H9 (cell line): ENCODE data around the gene RAB31. TPM values are rescaled to one million over a fixed set of nuclear protein-coding genes. Genes with fewer than 3 reads are reported as not detected.

ENCODE experiments used
- DNase-seq: peaks from one replicate; pipeline ENCODE4 v3.0.0-alpha.2; 2017
- H2AFZ ChIP-seq: one replicate; pipeline ENCODE4 v1.6.1; 2013; ENCODE audit warnings: mild to moderate bottlenecking, low read length, control low read depth, moderate library complexity
- H2AK5ac ChIP-seq: 2 replicates; pipeline ENCODE4 v1.6.1; 2013; ENCODE audit warnings: low read length, control low read depth, mixed read lengths; ENCODE audit not compliant: insufficient read length
- H2BK120ac ChIP-seq: one replicate; pipeline ENCODE4 v1.6.1; 2013; ENCODE audit warnings: low read depth, mild to moderate bottlenecking, low read length, control low read depth, inconsistent platforms; ENCODE audit not compliant: poor library complexity, severe bottlenecking
- H2BK12ac ChIP-seq: 2 replicates; pipeline ENCODE4 v1.6.1; 2013; ENCODE audit warnings: low read length, control low read depth, mixed read lengths, low read depth; ENCODE audit not compliant: insufficient read length
- H2BK15ac ChIP-seq: 2 replicates; pipeline ENCODE4 v1.6.1; 2013; ENCODE audit warnings: low read depth, low read length, control low read depth
- H2BK20ac ChIP-seq: one replicate; pipeline ENCODE4 v1.6.1; 2013; ENCODE audit warnings: low read depth, mild to moderate bottlenecking, low read length, control low read depth, inconsistent platforms; ENCODE audit not compliant: poor library complexity, severe bottlenecking
- H2BK5ac ChIP-seq: 2 replicates; pipeline ENCODE4 v1.6.1; 2013; ENCODE audit warnings: low read length, control low read depth, mixed read lengths; ENCODE audit not compliant: insufficient read length
- H3K14ac ChIP-seq: 2 replicates; pipeline ENCODE4 v1.6.1; 2013; ENCODE audit warnings: low read length, control low read depth; ENCODE audit not compliant: insufficient read depth
- H3K18ac ChIP-seq: 2 replicates; pipeline ENCODE4 v1.6.1; 2013; ENCODE audit warnings: low read depth, mild to moderate bottlenecking, mixed read lengths, low read length, control low read depth; ENCODE audit not compliant: insufficient read length
- H3K23ac ChIP-seq: 2 replicates; pipeline ENCODE4 v1.6.1; 2013; ENCODE audit warnings: low read length, control low read depth, mixed read lengths, low read depth; ENCODE audit not compliant: insufficient read length
- H3K23me2 ChIP-seq: 2 replicates; pipeline ENCODE4 v1.6.1; 2013; ENCODE audit warnings: low read depth, mild to moderate bottlenecking, mixed read lengths, low read length, control low read depth; ENCODE audit not compliant: insufficient read length, poor library complexity, severe bottlenecking
- H3K27ac ChIP-seq: 2 replicates; pipeline ENCODE4 v1.5.1; 2013; ENCODE audit warnings: low read length, control low read depth, mixed read lengths, low read depth; ENCODE audit not compliant: insufficient read length
- H3K27me3 ChIP-seq: 2 replicates; pipeline ENCODE4 v1.6.1; 2013; ENCODE audit warnings: low read length, control low read depth, inconsistent platforms; ENCODE audit not compliant: insufficient read depth
- H3K4ac ChIP-seq: 2 replicates; pipeline ENCODE4 v1.6.1; 2013; ENCODE audit warnings: low read depth, mild to moderate bottlenecking, control low read depth, inconsistent platforms, low read length, moderate library complexity
- H3K4me1 ChIP-seq: 2 replicates; pipeline ENCODE4 v1.6.1; 2013; ENCODE audit warnings: low read length, control low read depth, inconsistent platforms; ENCODE audit not compliant: insufficient read depth
- H3K4me2 ChIP-seq: 2 replicates; pipeline ENCODE4 v1.6.1; 2013; ENCODE audit warnings: low read length, control low read depth, mixed read lengths; ENCODE audit not compliant: insufficient read length, insufficient read depth
- H3K56ac ChIP-seq: 2 replicates; pipeline ENCODE4 v1.6.1; 2013; ENCODE audit warnings: low read depth, mild to moderate bottlenecking, mixed read lengths, low read length, control low read depth; ENCODE audit not compliant: insufficient read length
- H3K79me1 ChIP-seq: 2 replicates; pipeline ENCODE4 v1.6.1; 2013; ENCODE audit warnings: low read depth, mild to moderate bottlenecking, moderate library complexity, low read length, control low read depth, inconsistent platforms; ENCODE audit not compliant: insufficient read depth, poor library complexity, severe bottlenecking
- H3K79me2 ChIP-seq: 2 replicates; pipeline ENCODE4 v1.6.1; 2013; ENCODE audit warnings: low read length, control low read depth, inconsistent platforms; ENCODE audit not compliant: insufficient read depth
- H3K9ac ChIP-seq: 2 replicates; pipeline ENCODE4 v1.6.1; 2013; ENCODE audit warnings: low read length, control low read depth, mixed read lengths; ENCODE audit not compliant: insufficient read length; ENCODE audit errors: extremely low read depth
- H3K9me3 ChIP-seq: one replicate; pipeline ENCODE4 v1.6.1; 2013; ENCODE audit warnings: low read depth, low read length, inconsistent platforms; ENCODE audit not compliant: control insufficient read depth
- H3T11ph ChIP-seq: one replicate; pipeline ENCODE4 v1.6.1; 2013; ENCODE audit warnings: mild to moderate bottlenecking, low read length, control low read depth, inconsistent platforms
- H4K20me1 ChIP-seq: one replicate; pipeline ENCODE4 v1.6.1; 2013; ENCODE audit not compliant: control insufficient read depth, insufficient read length, insufficient read depth
- H4K5ac ChIP-seq: 2 replicates; pipeline ENCODE4 v1.6.1; 2013; ENCODE audit warnings: low read depth, mild to moderate bottlenecking, mixed read lengths, low read length, control low read depth; ENCODE audit not compliant: insufficient read length
- H4K8ac ChIP-seq: replicated peaks from 2 replicates; pipeline ENCODE4 v1.6.1; 2013; ENCODE audit warnings: low read length, control low read depth, mixed read lengths, low read depth; ENCODE audit not compliant: insufficient read length
- H4K91ac ChIP-seq: 2 replicates; pipeline ENCODE4 v1.6.1; 2013; ENCODE audit warnings: low read depth, mild to moderate bottlenecking, moderate library complexity, mixed read lengths, low read length, control low read depth; ENCODE audit not compliant: insufficient read length
- H3K27ac Mint-ChIP-seq, 3 experiments: 2 replicates in 2 of 3; 3 replicates in 1 of 3; pipeline ENCODE4 v1.8.0; 2020 to 2021; ENCODE audit warnings: mixed read lengths in 3 of 3, mild to moderate bottlenecking in 1 of 3, moderate library complexity in 1 of 3
- H3K27me3 Mint-ChIP-seq: 2 replicates; pipeline ENCODE4 v1.8.0; 2021; ENCODE audit warnings: low read depth, mild to moderate bottlenecking, moderate library complexity, mixed read lengths
- H3K36me3 Mint-ChIP-seq, 3 experiments: 2 replicates in 2 of 3; 3 replicates in 1 of 3; pipeline ENCODE4 v1.8.0; 2020 to 2021; ENCODE audit warnings: low read depth in 3 of 3, mixed read lengths in 3 of 3; ENCODE audit not compliant: insufficient read depth in 1 of 3
- H3K4me1 Mint-ChIP-seq, 2 experiments: 2 replicates each; pipeline ENCODE4 v1.8.0; 2020; ENCODE audit warnings: mixed read lengths in 2 of 2
- H3K4me3 Mint-ChIP-seq, 2 experiments: 2 replicates in 1 of 2; 3 replicates in 1 of 2; pipeline ENCODE4 v1.8.0; 2020 to 2021; ENCODE audit warnings: mild to moderate bottlenecking in 2 of 2, mixed read lengths in 2 of 2, moderate library complexity in 1 of 2
- H3K9me3 Mint-ChIP-seq, 2 experiments: 2 replicates in 1 of 2; 3 replicates in 1 of 2; pipeline ENCODE4 v1.8.0; 2020; ENCODE audit warnings: mild to moderate bottlenecking in 2 of 2, mixed read lengths in 2 of 2, moderate library complexity in 1 of 2
- WGBS: extraction: QIAGEN DNeasy Blood & Tissue Kit; methylation state at CpG from one replicate; pipeline ENCODE4 v1.1.7; 2013; ENCODE audit warnings: missing lambda C conversion rate, low lambda C conversion rate, mixed read lengths; ENCODE audit not compliant: insufficient read length; ENCODE audit errors: extremely low coverage; 5-methylcytosine and 5-hydroxymethylcytosine counted together
- total RNA-seq: library from RNA; stranded (reverse); gene quantifications from 2 replicates; pipeline ENCODE4 v1.2.1, GENCODE V29; 2021
- TF ChIP-seq, protein P1 (sequence below): fragments of 200-600 bp; sonication (generic); conservative IDR thresholded peaks from 3 replicates; pipeline ENCODE4 v1.8.0; 2021; ENCODE audit warnings: antibody characterized with exemption, mild to moderate bottlenecking

RAB31 gene
- total RNA-seq, 1 experiment from 2014 or later, result 22.4 TPM

- peak overlapping the region in 1 of 3 experiments; percentile 81; a peak in 1 of 7 replicates for H3K27ac Mint-ChIP-seq
- H3T11ph ChIP-seq, result no peak overlapping the region
- H2BK120ac ChIP-seq, result no peak overlapping the region
- H3K4me1 ChIP-seq, result no peaks in the 10 kb centered on the region
- no peak overlapping the region for H2BK5ac ChIP-seq
- H3K4me2 ChIP-seq, result no peak overlapping the region
- no peak overlapping the region for H4K8ac ChIP-seq
- H2AFZ ChIP-seq, result no peak overlapping the region
- peaks cover 14 to 18% of the 10 kb centered on the region in 2 experiments for H3K4me1 Mint-ChIP-seq
- no peak overlapping the region for H4K5ac ChIP-seq
- no peak overlapping the region for H2AK5ac ChIP-seq
- no peak overlapping the region for H3K27ac ChIP-seq
- H3K23me2 ChIP-seq, result no peaks in the 10 kb centered on the region
- H2BK15ac ChIP-seq, result no peak overlapping the region
- H3K9me3 ChIP-seq, result no peaks in the 10 kb centered on the region
- no peak overlapping the region for H3K9ac ChIP-seq
- no peak overlapping the region for H3K23ac ChIP-seq
- H2BK20ac ChIP-seq, result no peak overlapping the region
- H3K27me3 Mint-ChIP-seq, result no peaks in the 10 kb centered on the region
- H4K20me1 ChIP-seq, result no peaks in the 10 kb centered on the region
- DNase-seq, result no peak
- no peak overlapping the region for H3K14ac ChIP-seq
- no peak overlapping the region for H3K56ac ChIP-seq
- no peak overlapping the region for H3K4ac ChIP-seq
- H3K4me3 Mint-ChIP-seq, result no peak overlapping the region
- H4K91ac ChIP-seq, result no peak overlapping the region
- H3K27me3 ChIP-seq, result no peaks in the 10 kb centered on the region
- no peaks in the 10 kb centered on the region for H3K79me2 ChIP-seq
- no peaks in the 10 kb centered on the region for H3K79me1 ChIP-seq
- no peak overlapping the region for H3K18ac ChIP-seq
- WGBS, result no CpG with 5 or more reads among the region's 9 CpGs
- TF ChIP-seq, protein P1, sequence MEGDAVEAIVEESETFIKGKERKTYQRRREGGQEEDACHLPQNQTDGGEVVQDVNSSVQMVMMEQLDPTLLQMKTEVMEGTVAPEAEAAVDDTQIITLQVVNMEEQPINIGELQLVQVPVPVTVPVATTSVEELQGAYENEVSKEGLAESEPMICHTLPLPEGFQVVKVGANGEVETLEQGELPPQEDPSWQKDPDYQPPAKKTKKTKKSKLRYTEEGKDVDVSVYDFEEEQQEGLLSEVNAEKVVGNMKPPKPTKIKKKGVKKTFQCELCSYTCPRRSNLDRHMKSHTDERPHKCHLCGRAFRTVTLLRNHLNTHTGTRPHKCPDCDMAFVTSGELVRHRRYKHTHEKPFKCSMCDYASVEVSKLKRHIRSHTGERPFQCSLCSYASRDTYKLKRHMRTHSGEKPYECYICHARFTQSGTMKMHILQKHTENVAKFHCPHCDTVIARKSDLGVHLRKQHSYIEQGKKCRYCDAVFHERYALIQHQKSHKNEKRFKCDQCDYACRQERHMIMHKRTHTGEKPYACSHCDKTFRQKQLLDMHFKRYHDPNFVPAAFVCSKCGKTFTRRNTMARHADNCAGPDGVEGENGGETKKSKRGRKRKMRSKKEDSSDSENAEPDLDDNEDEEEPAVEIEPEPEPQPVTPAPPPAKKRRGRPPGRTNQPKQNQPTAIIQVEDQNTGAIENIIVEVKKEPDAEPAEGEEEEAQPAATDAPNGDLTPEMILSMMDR, result no peak
- H3K9me3 Mint-ChIP-seq, result no peaks in the 10 kb centered on the region
- no peak overlapping the region for H2BK12ac ChIP-seq
- no peaks in the 10 kb centered on the region for H3K36me3 Mint-ChIP-seq
Measured at GRCh38 chr18:9735238-9735637, 27.1 kb downstream of the RAB31 start.
